ENCODE results near the gene PRICKLE3. TPM values are rescaled to one million over a fixed set of nuclear protein-coding genes. Genes with fewer than 3 reads are reported as not detected.

The PRICKLE3 gene
- total RNA-seq, 2 experiments from 2014 or later: 1.8 to 2.3 TPM

- H3K27me3 Mint-ChIP-seq: no peaks in the 10 kb centered on the region
- no peaks in the 10 kb centered on the region for H3K9me3 ChIP-seq (ENCODE audit: control insufficient read depth in 1 of 2, insufficient read depth in 1 of 2, low read length in 2 of 2)
- H3K27ac Mint-ChIP-seq: no peak overlapping the region
- no peak for DNase-seq
- no peak overlapping the region for H3K4me3 ChIP-seq (ENCODE audit: low read length)
- H3K4me1 ChIP-seq (ENCODE audit: insufficient read depth, low read length): peaks cover 18% of the 10 kb centered on the region
- ChIA-PET CTCF (no interaction called here), POLR2A (no interaction called here)
- ATAC-seq (ENCODE audit: poor library complexity): no peak
- no peaks in the 10 kb centered on the region for H3K9me3 Mint-ChIP-seq
- TF ChIP-seq CTCF (IDR thresholded peaks at IDR 0.05): no peak
- intact Hi-C loops (cut with DNase I, micrococcal nuclease): no loop called here
- no peaks in the 10 kb centered on the region for H3K36me3 Mint-ChIP-seq (ENCODE audit: low read depth)
- no peaks in the 10 kb centered on the region for H3K36me3 ChIP-seq (ENCODE audit: insufficient read depth, low read length)
- H3K4me3 Mint-ChIP-seq: no peak overlapping the region
- H3K4me1 Mint-ChIP-seq (ENCODE audit: low read depth): peaks cover 21% of the 10 kb centered on the region
- no peaks in the 10 kb centered on the region for H3K27me3 ChIP-seq (ENCODE audit: control insufficient read depth in 1 of 2, insufficient read depth in 2 of 2, low read length in 2 of 2)
- H3K27ac ChIP-seq (ENCODE audit: low read depth in 1 of 2, low read length in 2 of 2): no peak overlapping the region
Observed at GRCh38 chrX:49226946-49227345, 40.8 kb upstream of the PRICKLE3 start.

- no peak overlapping the region for H3K27ac ChIP-seq (ENCODE audit: low read depth in 1 of 2, low read length in 2 of 2)
- ChIA-PET POLR2A (no interaction called here), CTCF (no interaction called here)
- ATAC-seq (ENCODE audit: poor library complexity) (no peak), DNase-seq (no peak)
- H3K27me3 ChIP-seq (ENCODE audit: control insufficient read depth in 1 of 2, insufficient read depth in 2 of 2, low read length in 2 of 2): no peaks in the 10 kb centered on the region
- no peaks in the 10 kb centered on the region for H3K36me3 ChIP-seq (ENCODE audit: insufficient read depth, low read length)
- TF ChIP-seq CTCF (IDR thresholded peaks at IDR 0.05): no peak
- no peaks in the 10 kb centered on the region for H3K9me3 ChIP-seq (ENCODE audit: control insufficient read depth in 1 of 2, insufficient read depth in 1 of 2, low read length in 2 of 2)
- Mint-ChIP-seq H3K9me3 (no peaks in the 10 kb centered on the region), H3K4me3 (no peak overlapping the region), H3K27ac (no peak overlapping the region), H3K27me3 (no peaks in the 10 kb centered on the region), H3K36me3 (ENCODE audit: low read depth) (no peaks in the 10 kb centered on the region), H3K4me1 (ENCODE audit: low read depth) (peaks cover 10% of the 10 kb centered on the region)
- no peak overlapping the region for H3K4me3 ChIP-seq (ENCODE audit: low read length)
- intact Hi-C loops (cut with DNase I, micrococcal nuclease): no loop called here
- H3K4me1 ChIP-seq (ENCODE audit: insufficient read depth, low read length): peaks cover 10% of the 10 kb centered on the region
Observed at GRCh38 chrX:49225858-49226257, 39.7 kb upstream of the PRICKLE3 start.

GRCh38 chrX:49221868-49222267 is 35.7 kb upstream of the PRICKLE3 start:
- CTCF ChIA-PET: no interaction called here
- Histone ChIP-seq H3K27ac (ENCODE audit: low read depth in 1 of 2, low read length in 2 of 2) (no peak overlapping the region), H3K27me3 (ENCODE audit: control insufficient read depth in 1 of 2, insufficient read depth in 2 of 2, low read length in 2 of 2) (no peaks in the 10 kb centered on the region), H3K9me3 (ENCODE audit: control insufficient read depth in 1 of 2, insufficient read depth in 1 of 2, low read length in 2 of 2) (no peaks in the 10 kb centered on the region), H3K36me3 (ENCODE audit: insufficient read depth, low read length) (no peaks in the 10 kb centered on the region), H3K4me1 (ENCODE audit: insufficient read depth, low read length) (no peaks in the 10 kb centered on the region), H3K4me3 (ENCODE audit: low read length) (no peak overlapping the region)
- H3K36me3 Mint-ChIP-seq (ENCODE audit: low read depth): no peaks in the 10 kb centered on the region
- no peaks in the 10 kb centered on the region for H3K4me1 Mint-ChIP-seq (ENCODE audit: low read depth)
- intact Hi-C loops (cut with DNase I, micrococcal nuclease): no loop called here
- POLR2A ChIA-PET: no interaction called here
- no peak for ATAC-seq (ENCODE audit: poor library complexity)
- H3K9me3 Mint-ChIP-seq: no peaks in the 10 kb centered on the region
- TF ChIP-seq CTCF (IDR thresholded peaks at IDR 0.05): no peak
- H3K27me3 Mint-ChIP-seq: no peaks in the 10 kb centered on the region
- H3K27ac Mint-ChIP-seq: no peak overlapping the region
- H3K4me3 Mint-ChIP-seq: no peak overlapping the region
- no peak for DNase-seq
